Hepatic stellate cell (primary cell): ENCODE results near the gene MPC2.

Experiments used
- DNase-seq: peaks from one replicate; pipeline ENCODE4 v3.0.0; 2011; ENCODE audit warnings: low spot score

Gene MPC2

DNA sequence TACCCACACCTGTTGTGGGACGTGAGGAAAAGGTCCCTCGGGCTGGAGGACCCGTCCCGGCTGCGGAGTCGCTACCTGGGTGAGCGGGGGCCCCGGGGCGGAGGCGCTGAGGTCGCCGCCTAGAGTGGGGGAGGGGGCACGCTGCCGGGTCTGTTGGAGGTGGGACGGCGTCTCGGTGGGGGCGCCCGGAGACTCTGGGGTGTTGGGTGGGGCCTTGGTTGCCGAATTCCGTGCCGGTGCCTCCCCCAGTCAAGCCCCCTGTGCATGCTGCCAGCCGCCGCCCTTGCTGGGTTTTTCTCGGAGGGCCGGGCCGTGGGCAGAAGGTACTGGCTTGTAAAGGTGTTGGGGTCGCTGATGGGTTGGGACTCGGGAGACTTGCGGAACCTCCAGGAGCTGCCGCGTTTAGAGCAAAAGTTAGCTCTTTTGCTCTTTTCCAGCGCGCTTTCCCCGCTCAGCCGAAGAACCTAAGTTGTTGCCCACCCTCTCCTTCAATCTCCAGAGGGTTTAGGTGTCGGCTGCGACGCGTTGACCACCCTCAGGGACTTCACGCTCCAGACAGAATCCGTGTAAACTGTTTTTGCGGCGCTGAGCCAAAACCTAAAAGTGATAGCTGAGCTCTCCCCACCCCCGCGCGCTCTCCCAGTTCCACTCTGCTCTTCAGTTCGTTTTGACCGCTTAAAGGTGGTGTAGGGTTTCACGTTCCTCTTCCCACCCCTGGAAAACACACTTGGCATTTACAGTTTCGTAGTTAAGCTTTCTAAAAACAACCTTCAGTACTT, at the start of gene MPC2:
MPC2 (minus strand) TSS at position 143 of the 779 bp plus-strand sequence. CDS start 1,231 bp downstream, outside the sequence.
- peak; percentile 73 for DNase-seq

DNA sequence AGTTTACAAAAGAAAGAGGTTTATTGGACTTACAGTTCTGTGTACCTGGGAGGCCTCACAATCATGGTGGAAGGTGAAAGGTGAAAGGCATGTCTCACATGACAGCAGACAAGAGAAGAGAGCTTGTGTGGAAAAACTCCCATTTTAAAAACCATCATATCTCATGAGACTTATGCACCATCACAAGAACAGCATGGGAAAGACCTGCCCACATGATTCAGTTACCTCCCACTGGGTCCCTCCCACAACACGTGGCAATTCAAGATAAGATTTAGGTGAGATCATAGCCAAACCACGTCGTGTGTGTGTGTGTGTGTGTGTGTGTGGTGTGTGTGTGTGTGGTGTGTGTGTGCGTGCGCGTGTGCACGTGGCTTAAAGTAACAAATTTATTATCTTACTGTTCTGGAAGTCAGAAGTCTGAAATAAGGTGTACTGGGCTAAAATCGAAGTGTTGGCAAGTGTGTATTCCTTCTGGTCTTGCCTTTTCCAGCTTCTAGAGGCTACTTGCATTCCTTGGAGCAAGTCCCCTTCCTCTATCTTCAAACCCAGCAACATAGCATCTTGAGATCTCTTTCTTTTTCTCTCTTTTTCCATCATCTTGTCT, 48.1 kb upstream of the MPC2 start:
- no peak for DNase-seq

DNA sequence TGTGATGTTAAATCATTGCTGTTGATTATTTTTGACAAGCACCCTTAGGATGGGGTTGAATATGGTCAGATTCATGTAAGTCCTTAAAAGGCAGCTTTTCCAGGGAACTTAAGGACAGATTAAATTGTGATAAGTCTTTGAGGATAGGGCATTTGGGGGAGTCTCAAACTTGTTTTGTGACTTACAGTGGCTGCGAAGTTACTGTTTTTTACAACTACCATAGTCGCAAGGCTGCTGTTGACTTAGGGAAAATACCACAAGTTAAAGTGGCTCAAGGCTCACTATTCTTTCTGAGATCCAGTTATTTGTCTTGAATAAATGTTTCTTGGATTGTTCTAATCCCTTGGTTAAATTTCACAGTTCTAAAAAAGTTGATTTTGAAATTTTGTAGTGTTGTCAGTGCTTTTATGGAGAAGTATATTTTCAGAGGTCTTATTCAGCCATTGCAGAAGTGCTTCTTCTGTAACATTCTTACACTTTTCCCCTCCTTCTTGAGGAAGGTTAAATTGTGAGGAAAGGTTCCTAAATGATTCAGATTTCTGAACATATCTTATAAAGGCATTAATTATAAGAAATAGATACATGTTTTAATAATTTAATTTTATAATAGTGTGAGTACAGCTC, 47.0 kb upstream of the MPC2 start:
- no peak for DNase-seq

DNA sequence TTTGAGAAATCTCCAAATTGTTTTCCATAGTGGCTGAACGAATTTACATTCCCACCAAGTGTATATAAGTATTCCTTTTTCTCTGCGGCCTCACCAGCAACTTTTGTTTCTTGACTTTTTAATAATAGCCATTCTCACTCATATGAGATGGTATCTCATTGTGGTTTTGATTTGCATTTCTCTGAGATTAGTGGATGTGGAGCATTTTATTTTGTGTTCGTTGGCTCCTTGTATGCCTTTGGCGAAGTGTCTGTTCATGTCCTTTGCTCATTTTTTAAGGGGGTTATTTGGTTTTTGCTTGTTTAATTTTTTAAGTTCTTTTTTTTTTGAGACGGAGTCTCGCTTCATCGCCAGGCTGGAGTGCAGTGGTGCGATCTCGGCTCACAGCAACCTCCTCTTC, 45.1 kb upstream of the MPC2 start:
- DNase-seq: no peak

DNA sequence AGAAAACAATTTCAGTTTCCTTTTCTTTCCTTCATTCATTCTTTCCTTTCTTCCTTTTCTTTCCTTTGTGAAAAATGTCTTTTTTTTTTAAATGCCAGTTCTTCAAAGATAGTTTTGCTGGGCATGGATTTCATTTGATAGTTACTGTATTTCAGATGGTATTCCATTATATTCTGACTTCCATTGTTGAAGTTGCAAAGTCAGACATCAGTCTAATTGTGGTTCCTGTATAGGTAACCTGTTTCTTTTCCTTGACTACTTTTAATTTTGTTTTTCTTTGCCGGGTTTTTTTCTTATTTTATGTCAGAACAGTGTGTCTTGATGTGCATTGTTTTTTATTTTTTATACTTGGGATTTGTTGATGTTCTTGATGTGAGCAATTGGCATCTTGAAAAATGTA, 40.4 kb upstream of the MPC2 start:
- no peak for DNase-seq

DNA sequence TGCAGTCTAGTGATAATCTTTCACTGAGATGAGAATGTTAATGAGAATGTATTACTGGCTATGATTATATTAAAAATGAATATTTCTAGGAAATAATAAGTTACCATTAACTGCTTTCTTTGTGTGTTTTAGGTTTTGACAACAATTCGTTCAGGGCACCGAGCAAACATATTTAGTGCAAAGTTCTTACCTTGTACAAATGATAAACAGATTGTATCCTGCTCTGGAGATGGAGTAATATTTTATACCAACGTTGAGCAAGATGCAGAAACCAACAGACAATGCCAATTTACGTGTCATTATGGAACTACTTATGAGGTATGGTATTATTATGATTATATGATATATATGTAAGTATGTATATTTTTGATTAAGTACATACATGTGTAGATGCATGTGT, 37.8 kb upstream of the MPC2 start:
- no peak for DNase-seq

DNA sequence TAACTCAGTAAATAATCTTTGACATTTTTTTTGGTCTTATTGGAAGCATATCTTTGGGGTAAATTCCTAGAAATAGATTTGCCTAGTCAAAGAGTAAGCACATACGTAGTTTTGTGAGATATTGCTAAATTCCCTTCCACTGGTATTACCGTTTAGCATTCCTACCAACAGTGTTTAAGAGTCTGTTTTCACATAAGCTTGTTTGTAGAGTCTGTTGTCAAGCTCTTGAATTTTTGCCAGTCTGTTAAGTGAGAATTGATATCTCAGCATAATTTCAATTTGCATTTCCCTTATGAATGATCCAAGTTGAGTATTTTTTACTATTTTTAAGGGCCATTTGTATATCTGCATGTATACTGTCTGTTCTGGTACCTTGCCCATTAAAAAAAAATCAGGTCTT, 37.0 kb upstream of the MPC2 start:
- no peak for DNase-seq

DNA sequence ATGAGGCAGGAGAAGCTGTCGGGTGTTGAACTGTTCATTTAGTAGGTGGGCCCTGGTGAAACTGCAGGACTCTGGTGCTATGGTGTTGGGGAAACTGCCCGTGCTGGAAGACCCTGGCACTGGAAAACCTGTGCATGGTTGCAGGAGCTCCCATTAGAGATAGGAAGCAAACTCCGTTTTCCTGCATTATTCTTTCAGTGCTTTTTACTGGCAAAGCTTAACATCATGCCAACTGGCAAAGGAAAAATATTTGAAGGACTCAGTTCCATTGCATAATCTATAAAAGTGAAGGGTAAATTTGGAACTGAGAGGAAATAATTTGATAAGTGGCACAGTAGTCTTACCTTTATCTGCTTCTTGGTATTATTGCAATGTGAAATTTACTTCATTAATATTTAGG, 31.7 kb upstream of the MPC2 start:
- no peak for DNase-seq

DNA sequence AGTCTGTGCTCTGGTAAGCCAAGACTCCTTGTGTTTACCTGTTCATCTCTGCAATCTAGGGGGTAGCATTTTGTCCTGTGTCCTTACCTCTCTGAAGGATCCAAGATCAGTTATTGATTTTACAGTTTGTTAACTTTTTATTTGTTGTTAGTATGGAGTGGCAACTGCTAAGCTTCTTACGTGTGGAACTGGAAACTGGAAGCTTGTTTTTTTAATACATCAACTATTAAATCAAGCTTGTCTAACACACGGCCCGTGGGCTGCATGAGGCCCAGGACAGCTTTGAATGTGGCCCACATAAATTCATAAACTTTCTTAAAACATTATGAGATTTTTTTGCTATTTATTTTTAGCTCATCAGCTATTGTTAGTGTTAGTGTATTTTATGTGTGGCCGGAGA, 29.2 kb upstream of the MPC2 start:
- no peak for DNase-seq

DNA sequence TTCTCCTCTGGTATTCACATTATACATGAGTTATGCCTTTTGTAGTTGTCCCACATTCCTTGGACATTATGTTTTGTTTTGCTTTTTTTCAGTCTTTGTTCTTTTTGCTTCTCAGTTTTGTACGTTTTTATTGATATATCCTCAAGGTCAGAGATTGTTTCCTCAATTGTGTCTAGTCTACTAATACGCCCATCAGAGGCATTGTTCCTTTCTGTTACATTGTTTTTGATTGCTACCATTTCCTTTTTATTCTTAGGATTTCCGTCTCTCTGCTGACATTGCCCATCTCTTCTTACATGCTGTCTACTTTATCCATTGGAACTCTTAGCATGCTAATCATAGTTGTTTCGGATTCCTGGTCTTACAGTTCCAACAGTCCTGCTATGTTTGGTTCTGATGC, 27.8 kb upstream of the MPC2 start:
- DNase-seq: no peak

DNA sequence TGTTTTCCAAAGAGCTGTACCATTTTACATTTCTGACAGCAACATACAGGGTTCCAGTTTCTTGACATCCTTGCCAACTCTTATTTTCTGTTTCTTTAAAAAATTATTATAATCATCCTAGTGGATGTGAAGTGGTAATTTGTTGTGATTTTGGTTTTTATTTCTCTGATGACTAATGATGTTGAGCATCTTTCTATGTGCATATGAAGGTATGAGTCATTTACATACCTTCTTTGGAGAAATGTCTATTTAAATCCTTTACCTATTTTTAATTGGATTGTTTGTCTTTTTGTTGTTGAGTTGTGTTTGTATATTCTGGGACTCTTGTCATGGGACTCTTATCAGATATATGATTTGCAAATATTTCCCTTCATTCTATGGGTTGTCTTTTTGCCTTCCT, 20.8 kb upstream of the MPC2 start:
- DNase-seq: no peak

DNA sequence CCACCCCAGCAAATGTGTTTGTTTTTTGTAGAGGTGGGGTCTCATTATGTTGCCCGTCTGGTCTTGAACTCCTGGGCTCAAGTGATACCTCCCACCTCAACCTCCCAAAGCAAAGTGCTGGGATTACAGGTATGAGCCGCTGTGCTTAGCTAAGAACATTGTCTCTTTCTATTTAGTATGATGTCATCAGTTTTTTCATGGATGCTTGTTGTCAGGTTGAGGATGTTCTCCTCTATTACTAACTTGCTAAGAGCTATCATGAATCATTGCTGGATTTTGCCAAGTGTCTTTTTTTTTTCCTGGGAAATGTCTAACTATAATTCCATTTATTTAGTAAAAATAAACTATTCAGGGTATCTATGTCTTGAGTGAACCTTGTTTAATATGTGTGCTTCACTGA, 19.0 kb upstream of the MPC2 start:
- DNase-seq: no peak

DNA sequence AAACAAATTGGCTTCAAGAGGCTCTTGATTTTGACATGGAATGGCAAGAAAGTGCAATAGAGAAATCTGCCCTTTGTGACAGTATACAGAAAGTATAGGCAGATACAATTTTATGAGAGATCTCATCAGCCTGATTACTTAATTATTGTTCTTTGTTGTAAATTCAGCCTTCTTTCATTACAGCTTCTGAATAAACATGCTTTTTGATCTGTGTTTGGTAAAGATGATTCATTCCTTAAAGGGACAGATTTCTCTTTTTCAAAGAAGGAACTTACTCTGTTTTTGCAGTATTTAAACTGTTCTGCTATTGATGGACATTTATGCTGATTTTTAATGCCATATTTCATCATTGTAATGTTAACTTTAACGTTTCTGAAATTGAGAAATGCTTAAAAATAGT, 13.7 kb upstream of the MPC2 start:
- DNase-seq: no peak

DNA sequence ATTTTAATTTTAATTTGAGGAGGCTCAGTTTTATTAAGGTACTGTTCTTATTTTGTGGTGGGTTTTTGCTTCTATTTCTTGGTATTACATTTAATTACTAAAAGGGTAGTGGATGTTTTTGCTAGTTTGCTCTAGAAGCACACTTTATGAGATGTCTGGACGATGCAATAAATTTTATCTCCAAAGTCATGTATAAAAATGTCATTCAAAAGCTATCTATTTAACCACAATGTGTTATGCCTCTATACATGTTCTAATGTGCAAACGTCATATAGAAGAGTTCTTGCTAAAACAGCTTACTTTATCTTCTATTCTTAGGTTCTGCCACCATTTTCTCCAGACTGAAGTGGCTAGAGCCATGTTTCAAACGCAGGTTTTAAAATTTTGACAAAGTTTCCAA, 12.9 kb upstream of the MPC2 start:
- no peak for DNase-seq

DNA sequence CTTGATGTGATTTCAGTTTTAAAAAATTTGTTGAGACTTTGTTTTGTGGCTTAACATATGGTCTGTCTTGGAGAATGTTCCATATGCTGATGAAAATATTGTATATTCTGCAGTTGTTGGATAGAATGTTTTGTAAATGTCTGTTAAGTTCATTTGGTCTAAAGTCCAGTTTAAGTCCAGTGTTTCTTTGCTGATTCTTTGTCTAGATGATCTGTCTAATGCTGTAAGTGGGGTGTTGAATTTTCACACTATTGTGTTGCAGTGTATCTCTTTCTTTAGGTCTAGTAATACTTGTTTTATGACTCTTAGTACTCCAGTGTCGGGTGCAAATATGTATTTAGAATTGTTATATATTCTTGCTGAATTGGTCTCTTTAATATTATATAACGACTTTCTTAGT, 10.9 kb upstream of the MPC2 start:
- no peak for DNase-seq

DNA sequence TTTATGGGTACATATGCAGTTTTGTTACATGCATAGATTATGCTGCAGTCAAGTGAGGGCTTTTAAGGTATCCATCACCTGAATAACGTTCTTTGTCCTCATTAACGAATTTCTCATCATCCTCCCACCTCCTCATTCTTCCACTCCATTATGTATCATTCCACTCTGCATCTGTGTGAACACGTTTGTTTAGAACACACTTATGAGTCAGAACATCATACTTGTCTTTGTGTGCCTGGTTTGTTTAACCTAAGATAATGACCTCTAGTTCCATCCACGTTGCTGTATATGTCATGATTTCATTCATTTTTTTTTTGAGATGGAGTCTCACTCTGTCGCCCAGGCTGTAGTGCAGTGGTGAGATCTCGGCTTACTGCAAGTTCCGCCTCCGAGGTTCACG, 6.7 kb upstream of the MPC2 start:
- DNase-seq: no peak

DNA sequence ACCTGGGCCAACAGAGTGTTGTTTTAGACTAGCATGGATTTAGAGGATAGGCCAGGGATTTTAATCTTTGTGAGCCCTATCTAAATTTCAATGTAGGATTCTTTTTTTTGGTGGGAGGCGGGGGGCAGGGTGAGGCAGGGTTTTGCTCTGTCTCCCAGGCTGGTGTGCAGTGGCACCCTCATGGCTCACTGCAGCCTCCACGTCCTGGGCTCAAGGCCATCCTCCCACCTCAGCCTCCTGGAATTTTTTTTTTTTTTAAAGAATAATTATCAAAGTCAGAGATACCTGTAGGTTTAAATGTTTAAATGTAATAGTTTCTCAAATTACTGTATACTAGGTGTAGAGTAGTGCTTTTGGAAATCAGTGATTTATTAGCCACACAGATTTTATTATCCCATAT, 3.4 kb upstream of the MPC2 start:
- DNase-seq: no peak

DNA sequence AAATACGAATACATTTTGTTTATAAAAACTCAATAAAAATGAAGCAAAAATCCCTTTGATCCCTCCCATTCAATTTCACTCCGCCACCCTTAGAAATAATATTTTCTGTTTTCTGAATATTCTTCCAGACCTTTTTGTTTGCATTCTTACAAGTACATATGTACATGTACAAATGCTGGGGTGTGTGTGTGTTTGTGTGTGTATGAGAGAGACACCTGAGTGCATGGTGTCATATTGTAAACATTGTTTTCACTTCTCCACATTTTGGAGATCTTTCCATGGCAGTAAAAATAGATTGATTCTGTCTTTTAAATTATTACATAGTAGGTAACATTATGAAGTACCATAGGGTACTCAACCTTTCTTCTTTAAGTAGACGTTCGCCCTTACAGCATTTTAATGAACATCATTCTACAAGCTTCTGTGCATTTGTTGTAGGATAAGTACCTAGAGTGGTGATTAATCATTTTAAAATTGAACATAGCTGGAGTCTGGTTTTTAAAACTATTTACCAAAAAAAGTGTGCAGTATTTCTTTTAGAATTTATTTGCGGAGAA, 1.3 kb upstream of the MPC2 start:
- no peak for DNase-seq

DNA sequence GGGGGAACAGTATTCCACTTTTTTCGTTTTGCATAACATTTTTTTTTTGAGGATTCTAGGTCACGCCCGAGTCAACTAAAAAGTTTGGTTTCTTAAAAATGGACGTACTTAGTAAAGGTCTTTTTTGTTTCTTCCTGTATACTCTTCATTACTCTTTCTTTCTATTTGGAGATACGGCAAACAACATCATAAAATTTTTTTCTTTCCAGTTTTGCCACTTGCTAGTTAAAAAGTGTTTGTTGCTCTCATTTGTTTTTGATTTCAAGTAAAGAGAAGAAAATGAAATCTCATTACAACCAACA, 788 bp upstream of the MPC2 start:
- DNase-seq: no peak

DNA sequence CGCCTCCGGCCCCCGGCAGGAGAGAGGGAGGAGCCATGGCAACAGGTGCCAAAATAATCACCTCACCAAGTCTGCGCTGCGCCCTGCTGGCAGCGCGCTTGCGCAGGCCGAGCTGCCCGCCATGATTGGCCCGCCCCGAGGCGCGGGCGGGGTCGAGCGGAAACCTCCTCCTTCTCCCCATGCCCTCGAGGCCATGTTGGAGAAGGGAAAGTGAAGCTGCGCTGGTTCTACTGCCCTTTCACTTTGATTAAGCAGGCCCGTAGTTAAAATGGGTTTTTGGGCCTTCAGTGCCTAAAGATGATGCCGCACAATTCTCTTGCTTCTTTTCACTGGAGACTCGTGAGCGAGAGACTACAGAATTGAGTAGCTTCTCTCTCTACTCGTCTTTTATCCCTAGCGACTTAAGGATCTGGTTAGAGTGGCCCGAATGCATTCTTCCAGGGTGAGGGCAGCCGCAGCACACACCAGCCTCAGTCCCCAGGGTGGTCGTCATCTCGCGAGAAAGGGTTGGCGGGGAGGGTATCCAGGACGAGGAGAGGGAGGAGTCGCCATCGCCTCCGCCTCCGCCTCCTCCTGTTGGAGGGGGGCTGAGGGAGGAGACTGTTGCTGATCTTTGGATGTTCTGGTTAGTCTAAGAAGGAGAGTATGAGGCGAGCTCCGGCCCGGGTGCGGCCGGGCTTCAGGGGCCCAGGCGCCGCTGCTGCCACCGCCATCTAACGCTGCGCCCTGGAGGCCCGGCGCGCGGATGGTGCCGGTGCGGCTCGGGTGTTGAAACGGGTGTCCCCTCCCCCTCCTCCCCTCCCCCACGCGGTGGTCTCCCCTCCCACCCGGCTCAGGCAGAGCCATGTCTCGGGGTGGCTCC, 573 bp downstream of the MPC2 start, which contains the start of gene DCAF6:
DCAF6 (plus strand) TSS at position 616 of the 862 bp plus-strand sequence; CDS start at position 845, 229 bp downstream.
- peak; percentile 98 for DNase-seq

DNA sequence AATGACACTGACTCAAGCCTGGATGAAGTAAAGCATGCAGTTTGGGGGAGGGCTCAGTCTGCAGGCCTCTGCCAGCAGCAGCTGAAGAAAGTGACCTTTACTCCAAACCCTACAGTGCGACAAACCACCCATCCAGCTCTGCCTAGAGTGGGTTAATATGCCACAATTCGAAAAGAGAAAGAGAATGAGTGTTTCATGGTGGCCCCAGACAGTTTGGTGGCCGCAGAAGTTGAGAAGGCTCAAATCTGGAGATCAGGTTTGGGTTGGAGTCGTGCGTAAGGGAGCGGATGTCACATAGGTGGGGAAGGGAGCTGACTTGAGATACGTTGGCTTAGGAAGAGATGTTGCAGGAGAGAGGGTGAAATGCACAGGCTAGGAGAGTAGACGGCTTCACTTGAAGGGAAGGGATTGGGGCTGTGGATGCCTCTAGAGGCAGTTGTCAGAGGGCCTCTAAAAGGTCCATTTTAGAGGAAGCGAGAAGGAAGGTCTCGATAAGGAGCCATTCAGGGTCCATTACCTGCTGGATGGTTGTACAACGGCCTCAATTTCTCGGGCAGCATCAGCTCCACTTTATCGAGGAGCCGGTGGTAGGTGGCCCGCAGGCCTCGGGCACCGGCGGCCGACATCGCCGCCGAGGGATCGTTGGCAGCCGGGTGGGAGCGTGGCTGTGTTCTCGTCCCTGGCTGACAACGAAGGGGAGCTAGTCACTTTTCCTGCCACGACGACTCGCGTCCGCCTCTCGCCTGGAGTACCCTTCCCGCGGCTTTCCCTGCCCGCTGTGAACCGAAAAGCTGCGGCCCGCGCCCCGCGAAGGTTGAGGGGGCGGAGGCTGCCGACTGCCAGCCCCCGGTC, 1.4 kb downstream of the MPC2 start:
- DNase-seq: peak; percentile 53
